ENCODE results near the gene METTL9. TPM values are rescaled to one million over a fixed set of nuclear protein-coding genes. Genes with fewer than 3 reads are reported as not detected.
A peak's percentile ranks its signal among the peaks of the same experiment; 100 is the strongest.

Gene METTL9
- total RNA-seq, 2 experiments from 2014 or later, result 120 to 121 TPM

DNA sequence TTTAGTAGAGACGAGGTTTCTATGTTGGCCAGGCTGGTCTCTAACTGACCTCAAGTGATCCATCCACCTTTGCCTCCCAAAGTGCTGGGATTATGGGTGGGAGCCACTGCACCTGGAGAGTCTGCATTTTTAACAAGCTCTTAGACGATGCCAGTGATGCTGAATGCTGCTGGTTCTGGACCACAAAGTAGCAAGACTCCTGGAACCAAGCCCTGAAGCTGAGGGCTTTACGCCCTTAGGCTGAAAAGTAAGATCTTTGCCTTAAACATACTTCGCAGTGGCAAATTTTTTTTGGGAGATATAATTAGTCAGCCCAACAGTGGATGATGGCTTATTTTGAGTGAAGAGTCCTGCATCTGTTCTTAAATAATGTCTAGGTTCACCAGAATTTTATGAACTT lies 14.0 kb downstream of the METTL9 start:
- CTCF ChIA-PET (ENCODE audit: unreplicated experiment), result no interaction called here
- Histone ChIP-seq H3K4me1 (ENCODE audit: insufficient read depth, low read length, poor library complexity, severe bottlenecking) (peaks cover 59% of the 10 kb centered on the region), H3K9me3 (ENCODE audit: low read length) (no peaks in the 10 kb centered on the region), H3K4me2 (ENCODE audit: low read length) (no peak overlapping the region), H3K79me2 (ENCODE audit: insufficient read depth, low read depth, low read length) (peaks cover 65% of the 10 kb centered on the region), H3K27ac (ENCODE audit: low read depth, low read length, poor library complexity, severe bottlenecking) (no peak overlapping the region), H3K4me3 (ENCODE audit: low read depth, low read length, poor library complexity, severe bottlenecking) (no peak overlapping the region), H4K20me1 (ENCODE audit: insufficient read depth, low read length) (peaks cover 30% of the 10 kb centered on the region; the same call in 1 of the 2 replicates), H3K36me3 (ENCODE audit: insufficient read depth, low read length) (peaks cover 53% of the 10 kb centered on the region), H2AFZ (ENCODE audit: low read length) (no peak overlapping the region), H3K9me2 (ENCODE audit: insufficient read depth, low read length) (no peaks in the 10 kb centered on the region)
- DNase-seq (ENCODE audit: low spot score), result no peak
- no peak for TF ChIP-seq EZH2phosphoT487 (IDR thresholded peaks at IDR 0.05; ENCODE audit: borderline replicate concordance, low read depth, low read length)
- no peak for TF ChIP-seq CTCF (conservative IDR thresholded peaks at IDR 0.05; ENCODE audit: low read length)
- intact Hi-C loops (cut with micrococcal nuclease; ENCODE audit: unreplicated experiment), result no loop called here
- POLR2A ChIA-PET, result interaction anchor here (0.7 kb wide), 1 partner anchor 9 kb away, joined by 3 read pairs; no protein-coding TSS in a partner anchor
- BruUV-seq (replicated peaks), result TSS peak; percentile 12

- peaks cover 61% of the 10 kb centered on the region for H3K79me2 ChIP-seq (ENCODE audit: insufficient read depth, low read depth, low read length)
Measured at GRCh38 chr16:21613781-21614180, 14.4 kb downstream of the METTL9 start.

More at GRCh38 chr16:21613781-21614180, 14.4 kb downstream of the METTL9 start:
- BruUV-seq (replicated peaks), result no TSS peak
- TF ChIP-seq EZH2phosphoT487 (IDR thresholded peaks at IDR 0.05; ENCODE audit: borderline replicate concordance, low read depth, low read length) (no peak), CTCF (conservative IDR thresholded peaks at IDR 0.05; ENCODE audit: low read length) (no peak)
- ChIA-PET POLR2A (interaction anchor here (0.7 kb wide), 1 partner anchor 9 kb away, joined by 3 read pairs; no protein-coding TSS in a partner anchor), CTCF (ENCODE audit: unreplicated experiment) (no interaction called here)
- Histone ChIP-seq H3K27ac (ENCODE audit: low read depth, low read length, poor library complexity, severe bottlenecking) (no peak overlapping the region), H3K9me2 (ENCODE audit: insufficient read depth, low read length) (no peaks in the 10 kb centered on the region), H3K4me3 (ENCODE audit: low read depth, low read length, poor library complexity, severe bottlenecking) (no peak overlapping the region), H4K20me1 (ENCODE audit: insufficient read depth, low read length) (peaks cover 27% of the 10 kb centered on the region; the same call in 1 of the 2 replicates), H3K36me3 (ENCODE audit: insufficient read depth, low read length) (peaks cover 58% of the 10 kb centered on the region), H3K9me3 (ENCODE audit: low read length) (no peaks in the 10 kb centered on the region), H2AFZ (ENCODE audit: low read length) (no peak overlapping the region), H3K4me1 (ENCODE audit: insufficient read depth, low read length, poor library complexity, severe bottlenecking) (peaks cover 55% of the 10 kb centered on the region), H3K4me2 (ENCODE audit: low read length) (no peak overlapping the region)
- intact Hi-C loops (cut with micrococcal nuclease; ENCODE audit: unreplicated experiment), result no loop called here
- DNase-seq (ENCODE audit: low spot score), result no peak
